NCI-H226 (cell line): ENCODE data around the gene DPP10.
"Not testable (repeated sequence)": the region's sequence is repeated elsewhere in the genome, so short reads cannot be mapped to it uniquely, and the experiment has no call there.

Experiments
- DNase-seq: peaks from one replicate; pipeline ENCODE4 v3.0.0-alpha.2; 2015

Gene DPP10

DNA sequence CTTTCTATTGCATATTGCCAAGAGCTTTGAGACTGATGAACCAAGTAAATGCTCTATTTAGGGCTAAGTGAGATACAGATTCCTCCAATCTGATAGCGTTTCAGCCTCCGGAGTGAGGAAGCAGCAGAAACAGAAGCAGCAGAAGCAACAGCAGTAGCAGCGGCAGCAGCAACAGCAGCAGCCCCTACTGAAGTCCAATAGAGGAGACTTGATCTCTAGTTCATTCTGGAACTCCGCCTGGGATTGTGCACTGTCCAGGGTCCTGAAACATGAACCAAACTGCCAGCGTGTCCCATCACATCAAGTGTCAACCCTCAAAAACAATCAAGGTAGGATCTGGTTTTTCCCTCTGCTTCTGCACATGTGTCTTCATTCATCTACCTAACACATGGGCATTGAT, at the start of gene DPP10:
Gene DPP10, plus strand, starts transcription at position 132 of the 400 bp plus-strand sequence.
- peak; percentile 4 for DNase-seq

DNA sequence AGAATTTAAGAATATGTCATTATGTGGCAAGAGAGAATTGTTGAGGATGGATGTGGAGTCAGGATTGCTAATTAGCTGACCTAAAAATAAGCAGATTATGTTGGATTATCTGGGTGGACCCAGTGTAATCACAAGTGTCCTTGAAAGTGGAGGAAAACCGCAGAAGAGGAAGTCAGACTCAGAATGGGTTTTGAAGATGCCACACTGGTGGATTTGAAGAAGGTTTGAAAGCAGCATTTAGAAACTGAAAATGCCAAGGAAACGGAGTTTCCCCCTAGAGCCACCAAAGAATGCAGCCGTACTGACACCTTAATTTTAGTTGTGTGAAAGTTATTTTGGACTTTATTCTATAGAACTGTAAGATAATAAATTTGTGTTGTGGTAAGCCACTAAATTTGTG, 41.6 kb upstream of the DPP10 start:
- DNase-seq, result no peak

DNA sequence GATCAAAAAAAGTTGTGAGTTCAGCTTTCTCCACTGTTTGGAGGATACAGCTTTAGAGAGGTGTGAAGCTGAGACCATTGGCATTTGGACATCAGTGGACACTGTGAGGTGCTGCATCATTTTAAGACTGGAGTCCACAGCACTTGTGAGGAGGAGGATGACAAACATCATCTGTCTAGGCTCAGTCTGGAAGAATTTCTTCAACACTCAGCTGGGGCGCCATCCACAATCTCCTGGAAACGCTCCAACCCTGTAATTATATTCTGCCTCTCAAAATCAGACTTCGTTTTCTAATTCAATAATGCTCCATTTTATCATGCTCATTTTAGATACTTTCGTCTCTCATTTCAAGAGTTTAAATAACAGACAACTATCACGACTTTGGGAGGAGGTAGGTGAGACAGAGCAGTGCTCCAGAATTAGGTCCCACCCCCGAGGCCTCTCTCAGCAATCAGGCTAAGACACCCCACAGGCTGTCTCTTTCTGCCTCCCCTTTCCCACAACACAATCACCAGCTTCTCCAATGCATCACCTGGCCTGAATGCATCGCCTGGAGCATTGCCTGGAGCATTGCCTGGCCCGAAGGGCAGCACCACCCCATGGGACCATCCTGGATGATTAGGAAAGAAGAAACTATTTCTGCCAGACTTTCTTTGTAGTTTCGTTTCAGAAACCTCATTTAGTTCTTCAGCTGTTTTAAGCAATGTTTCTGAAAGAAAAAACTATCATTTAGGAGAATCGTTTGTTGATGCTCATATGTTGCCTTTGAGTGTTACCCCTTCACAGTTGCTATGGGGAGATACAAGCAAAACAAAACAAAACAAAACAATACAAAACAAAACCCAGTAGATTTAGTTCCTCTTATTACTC, 37.0 kb upstream of the DPP10 start:
- no peak for DNase-seq

DNA sequence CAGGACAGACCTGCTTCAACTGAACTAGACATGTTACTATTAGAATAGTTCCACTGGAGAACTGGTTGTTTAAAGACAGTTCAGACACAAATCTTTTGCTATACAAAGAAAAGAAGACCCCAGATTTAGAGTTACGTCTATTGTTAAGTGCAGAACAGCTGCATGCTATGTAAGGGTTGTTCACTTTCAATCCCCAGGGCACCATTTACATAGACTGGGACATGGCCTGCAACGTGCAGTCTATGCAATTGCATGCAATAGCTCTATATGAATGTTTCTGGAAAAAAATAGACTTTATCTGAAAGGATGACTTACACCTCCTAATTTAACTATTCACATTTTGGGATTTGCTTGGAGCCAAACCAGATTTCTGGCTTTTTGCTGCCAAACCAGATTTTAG, 36.1 kb upstream of the DPP10 start:
- no peak for DNase-seq

DNA sequence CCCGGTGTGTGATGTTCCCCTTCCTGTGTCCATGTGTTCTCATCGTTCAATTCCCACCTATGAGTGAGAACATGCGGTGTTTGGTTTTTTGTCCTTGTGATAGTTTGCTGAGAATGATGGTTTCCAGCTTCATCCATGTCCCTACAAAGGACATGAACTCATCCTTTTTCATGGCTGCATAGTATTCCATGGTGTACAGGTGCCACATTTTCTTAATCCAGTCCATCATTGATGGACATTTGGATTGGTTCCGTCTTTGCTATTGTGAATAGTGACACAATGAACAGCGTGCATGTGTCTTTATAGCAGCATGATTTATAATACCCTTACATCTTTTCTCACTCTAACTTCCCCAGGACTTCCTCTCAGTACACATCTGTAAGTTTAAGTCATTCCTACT, 35.1 kb upstream of the DPP10 start:
- DNase-seq, result not testable (repeated sequence)

DNA sequence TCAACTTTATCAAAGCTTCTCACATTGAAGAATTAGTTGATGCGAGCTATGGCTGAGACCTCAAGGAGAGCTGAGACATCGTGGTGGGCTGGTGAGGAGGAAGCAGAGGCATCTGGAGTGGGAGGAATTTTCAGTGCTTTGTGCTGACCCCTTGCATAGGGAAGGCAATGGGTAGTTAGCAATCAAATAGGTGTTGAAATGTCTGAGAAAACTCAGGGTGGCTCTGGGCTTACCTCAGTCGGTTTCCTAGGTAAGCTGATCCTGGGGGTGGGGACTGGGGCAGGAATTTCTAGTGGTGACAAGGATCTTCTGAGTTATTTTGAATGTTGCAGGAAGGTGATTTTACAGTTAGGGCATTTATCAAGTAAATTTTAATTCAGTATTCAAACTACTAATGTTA, 20.7 kb upstream of the DPP10 start:
- DNase-seq, result no peak

DNA sequence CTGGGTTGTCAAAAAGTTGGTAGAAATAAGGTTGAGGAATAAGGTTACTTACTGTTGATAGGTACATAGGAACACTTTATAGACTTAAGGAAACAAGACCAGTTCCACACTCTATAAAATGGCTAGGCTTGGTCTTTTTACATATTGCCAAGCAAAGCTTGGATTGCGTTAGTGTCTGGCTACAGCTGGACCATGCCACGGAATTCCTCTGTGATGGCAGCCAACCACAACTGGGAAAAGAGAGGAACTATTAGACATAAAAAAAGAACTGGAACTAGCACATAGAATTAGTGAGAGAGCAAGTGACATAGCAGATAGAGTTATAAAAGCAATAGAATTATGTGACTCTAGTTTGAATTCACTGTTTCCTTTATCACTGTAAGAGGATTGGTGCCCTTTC, 17.7 kb upstream of the DPP10 start:
- no peak for DNase-seq

DNA sequence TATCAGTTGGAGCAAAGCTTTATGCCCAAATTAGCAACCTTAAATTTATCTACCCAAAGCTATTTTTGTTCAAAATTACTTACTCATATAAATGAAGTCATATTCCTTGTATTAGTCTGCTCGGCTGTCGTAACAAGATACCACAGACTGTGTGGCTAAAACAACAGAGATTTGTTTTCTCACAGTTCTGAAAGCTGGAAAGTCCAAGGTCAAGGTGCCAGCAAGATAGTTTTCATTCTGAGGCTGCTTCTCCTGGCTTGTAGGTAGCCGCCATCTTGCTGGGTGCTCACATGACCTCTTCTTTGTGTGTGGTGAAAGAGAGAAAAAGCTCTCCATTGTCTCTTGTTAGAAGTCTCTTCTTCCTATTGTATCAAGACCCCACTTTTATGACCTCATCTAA, 15.7 kb upstream of the DPP10 start:
- no peak for DNase-seq

DNA sequence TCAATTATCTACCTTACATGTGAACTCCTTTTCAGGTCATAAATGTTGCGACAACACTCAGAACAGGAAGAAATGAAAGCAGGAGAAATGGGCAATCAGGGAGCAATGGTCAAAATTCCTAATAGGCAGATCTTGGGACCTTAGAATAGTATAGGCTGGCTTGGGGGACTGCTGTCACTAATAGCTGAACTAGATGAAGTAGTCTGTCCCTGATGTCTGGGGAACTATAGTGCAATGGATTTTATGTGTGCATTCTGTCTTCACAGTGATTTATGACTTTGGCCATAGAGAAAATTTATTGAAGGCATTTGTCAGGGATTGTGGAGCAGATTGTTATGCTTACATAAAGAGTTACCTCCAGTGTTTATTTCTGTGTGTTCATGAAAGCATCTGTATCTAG, 6.1 kb upstream of the DPP10 start:
- no peak for DNase-seq

DNA sequence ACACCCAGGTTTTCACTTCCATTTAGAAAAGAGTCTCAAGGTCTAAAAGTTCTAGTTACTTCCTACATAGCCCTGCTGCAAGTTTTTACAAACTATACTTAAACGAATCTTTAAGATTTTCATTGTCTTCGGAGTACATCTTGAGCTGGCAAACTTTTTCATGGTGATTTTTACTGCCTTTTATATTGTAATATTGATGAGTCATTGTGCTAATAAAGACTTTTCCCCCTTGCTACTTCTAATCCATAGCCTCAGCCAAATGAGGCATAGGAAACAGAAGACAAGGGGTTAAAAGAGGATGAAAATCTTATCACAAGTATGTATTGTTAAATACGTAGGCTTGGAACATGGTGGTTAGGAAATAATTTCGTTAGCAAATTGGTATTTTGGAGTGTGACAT, 4.1 kb downstream of the DPP10 start:
- no peak for DNase-seq

DNA sequence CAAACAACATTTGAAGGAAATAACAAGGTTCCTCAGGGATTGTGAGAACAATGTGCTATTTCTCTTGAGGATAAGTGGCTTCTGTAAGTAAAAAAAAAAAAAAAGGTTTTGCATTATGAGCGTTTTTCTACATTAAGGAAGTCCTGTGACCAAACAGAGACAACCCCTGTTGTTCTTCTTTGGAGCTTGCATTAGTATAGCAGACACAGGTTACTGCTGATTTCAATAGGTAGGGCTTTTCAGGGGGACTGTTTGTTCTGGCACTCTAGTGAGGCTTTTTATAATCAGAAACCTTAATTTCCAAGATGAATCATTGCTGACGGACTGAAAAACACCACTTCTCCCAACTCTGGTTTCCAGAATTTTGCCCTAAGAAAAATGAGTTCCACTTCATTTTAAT, 8.2 kb downstream of the DPP10 start:
- no peak for DNase-seq

DNA sequence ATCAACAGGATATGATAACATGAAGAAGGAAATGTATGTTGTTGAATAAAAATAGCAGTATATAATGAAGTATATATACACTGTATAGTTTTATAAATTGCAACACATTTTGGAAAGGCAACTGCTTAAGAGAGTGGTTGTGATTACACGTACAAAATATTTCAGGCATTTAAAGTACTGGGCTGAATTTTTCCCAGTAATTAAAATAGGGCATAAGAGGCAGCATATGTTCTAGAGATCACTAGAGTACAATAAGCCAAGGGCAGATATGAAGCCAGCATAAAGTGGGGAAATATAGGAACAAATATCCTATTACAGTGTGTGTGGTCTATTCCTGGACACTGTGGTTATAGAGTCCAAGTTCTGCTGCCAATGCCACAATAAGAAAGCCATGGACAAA, 14.1 kb downstream of the DPP10 start:
- DNase-seq, result no peak

DNA sequence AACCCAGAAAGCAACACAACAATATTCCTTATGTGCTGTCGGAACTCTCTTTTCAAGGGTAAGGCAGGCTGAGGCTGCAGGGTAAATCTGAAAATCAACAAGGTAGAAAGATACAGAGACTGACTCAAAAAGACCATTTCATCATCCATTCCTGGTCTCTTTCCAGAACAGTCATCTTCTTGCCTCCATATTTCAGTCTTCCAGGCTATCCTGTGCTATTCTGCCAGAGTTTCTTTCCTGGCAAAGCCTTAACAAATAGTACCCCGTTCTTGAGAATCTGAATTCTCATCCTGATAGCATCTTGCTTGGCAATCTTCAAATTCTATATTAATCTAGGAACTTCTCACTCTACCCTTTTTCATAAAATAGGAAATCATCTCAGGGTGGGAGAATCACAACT, 15.5 kb downstream of the DPP10 start:
- DNase-seq, result no peak

DNA sequence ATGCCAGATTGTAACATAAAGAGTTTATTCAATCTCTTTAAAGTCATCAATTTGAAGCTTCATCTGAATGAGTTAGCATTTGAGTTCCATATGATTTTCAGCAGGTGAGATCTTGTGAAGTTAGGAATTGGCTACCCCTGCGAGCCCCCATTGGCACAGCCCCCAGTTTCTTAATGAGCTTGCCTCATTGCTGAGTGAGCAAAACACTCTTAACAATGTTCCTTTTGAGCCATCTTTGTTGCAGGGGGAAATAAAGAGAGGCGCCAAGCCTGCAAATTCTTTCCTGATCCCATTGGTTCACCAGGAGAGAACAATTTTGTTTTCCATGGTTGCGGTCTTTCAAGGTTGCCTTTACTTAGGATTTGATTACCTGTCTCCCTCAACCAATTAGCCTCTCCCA, 18.7 kb downstream of the DPP10 start:
- no peak for DNase-seq

DNA sequence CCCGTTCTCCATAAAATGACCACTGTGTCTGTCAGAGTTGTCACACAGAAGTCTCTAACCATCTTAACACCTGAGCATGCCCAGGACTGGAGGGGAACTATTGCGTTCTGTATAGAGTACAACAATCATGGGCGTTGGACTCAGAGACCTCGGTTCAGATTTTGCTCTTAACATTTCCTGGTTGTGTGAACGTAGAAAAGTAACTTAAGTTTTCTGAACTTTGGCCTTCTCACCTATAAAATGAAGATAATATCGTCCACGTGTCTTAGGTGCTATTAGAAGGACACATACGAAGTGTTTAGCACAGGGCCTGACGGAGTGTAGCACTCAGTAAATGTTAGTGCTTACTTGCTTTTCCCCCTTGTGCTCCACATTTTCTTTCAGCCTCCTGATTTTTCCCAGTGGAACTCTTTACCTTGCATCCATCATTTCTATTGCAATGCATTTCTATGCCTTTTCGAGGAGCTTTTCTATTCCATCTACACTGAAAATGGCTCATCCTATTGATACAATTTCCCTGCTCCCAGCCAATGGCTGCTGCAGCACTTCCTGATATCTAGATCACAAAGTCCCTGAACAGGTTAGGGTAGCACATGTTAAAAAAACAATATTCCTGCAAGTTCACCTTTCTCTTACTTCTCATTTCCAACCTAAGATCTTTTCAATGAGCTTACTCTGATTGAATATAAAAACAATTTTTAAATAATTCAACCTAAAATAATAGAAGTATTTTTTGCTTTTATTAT, 22.7 kb downstream of the DPP10 start:
- no peak for DNase-seq

DNA sequence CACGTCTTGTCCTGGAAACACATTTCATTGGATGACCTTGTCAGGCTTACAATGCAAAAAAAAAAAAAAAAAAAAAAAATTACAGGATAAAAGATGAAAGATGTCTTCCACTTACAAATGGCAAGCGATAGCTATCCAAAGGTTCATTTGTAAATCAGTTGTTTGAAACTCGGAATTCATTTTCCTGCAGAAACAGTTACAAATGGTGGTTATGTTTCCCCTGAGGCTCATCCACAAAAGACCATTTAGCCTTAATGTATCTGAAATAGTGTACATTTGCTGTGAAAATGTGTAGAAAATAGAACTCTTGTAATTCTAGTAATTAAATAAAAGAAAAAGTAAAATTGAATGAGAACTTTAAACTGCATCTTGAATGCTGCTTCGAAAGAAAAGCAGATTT, 25.9 kb downstream of the DPP10 start:
- DNase-seq, result no peak

DNA sequence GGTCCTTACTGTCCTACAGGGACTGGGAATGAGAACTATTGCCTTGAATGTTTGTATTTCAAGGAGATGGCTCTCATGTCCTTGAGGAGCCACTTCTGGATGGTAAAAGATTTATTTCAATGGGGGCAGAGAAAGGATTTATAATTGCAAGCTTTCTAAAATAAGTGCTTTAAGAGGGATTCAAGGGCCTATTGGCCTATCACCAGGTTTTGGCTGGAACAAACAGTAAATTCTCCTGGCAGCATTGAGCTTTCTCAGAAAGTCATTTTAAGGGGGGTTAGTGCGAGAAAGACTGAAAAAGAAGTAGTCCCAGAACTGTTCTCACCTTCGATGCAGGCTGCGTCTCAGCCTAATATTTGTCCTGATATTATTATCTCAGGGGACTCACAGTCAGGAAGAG, 29.8 kb downstream of the DPP10 start:
- no peak for DNase-seq

DNA sequence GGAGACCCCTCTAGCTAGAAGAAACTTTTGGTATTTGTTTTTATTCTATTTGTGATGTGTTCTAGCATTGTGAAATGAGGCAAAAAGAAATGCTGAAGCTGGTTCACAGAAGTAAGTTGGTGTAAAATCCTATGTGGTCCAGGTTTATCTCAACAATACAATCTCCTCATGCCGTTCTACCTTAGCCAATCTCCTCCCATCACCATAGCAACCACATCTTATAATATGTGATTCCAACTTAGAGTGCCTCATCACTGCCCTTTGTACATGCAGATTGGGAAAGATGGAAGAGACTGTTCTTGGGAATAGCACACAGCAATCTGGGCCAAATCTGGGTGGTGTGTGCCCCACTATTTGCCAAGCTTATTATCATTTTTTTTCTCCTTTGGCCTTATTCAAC, 30.3 kb downstream of the DPP10 start:
- DNase-seq, result no peak

DNA sequence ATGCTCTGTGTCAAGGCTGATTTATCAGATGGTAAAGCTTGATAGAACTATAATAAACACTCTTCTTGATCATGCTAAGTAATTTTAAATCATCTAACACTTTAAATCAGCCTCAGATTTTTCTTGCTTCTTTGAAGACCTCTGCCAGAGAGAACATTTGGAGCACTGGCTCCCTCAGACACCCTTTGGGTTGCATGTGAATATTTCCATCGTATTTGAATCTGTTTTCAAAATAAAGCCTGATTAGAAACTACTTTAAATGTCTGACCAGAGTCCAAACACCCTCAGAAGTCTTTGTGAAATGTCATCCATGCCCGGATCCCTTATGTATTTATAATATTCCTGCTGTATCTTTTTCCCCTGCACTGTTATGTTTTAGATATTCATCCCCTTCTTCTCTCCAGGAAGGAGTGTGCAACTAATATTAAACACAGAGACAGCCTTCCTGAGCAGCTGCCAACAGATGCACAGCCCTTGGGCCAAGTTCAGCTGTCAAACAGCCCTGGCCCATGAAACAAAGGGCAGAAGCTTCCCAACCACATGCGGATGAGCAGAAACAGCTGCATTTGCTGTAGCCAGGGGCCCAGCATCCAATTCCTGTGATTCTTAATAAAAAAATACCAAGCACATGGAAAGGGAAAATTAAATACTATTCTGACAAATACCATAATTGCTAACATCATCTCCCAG, 46.5 kb downstream of the DPP10 start:
- DNase-seq, result no peak

DNA sequence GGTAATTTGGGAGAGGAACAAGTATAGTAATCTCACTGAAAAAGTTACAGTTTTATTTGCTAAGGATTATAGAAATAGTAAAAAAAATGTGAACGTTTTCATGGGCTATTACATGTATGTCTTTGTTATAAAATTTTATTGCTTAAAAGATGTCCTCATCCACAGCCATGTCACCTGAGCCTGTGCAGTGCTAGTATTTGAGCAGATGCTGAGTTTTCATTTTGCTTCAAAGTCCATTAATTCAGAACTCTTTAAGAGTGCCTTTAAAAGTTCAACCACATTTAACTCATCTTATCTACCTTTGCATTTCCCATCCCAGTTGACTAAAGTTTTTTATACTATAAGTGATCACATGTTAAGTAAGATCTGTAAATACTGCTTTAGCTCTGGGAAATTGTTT, 52.6 kb downstream of the DPP10 start:
- no peak for DNase-seq

DNA sequence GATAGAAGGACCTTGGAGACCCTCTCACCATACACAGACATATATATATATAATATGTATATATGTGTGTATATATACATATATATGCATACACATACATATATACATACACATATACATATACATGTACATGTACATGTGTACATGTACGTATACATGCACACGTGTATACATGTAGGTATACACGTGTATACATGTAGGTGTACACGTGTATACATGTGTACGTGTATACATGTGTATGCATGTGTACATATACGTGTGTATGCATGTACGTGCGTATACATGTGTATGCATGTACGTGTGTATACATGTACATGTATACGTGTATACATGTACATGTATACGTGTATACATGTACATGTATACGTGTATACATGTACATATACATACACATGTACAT, 54.5 kb downstream of the DPP10 start:
- DNase-seq, result no peak

DNA sequence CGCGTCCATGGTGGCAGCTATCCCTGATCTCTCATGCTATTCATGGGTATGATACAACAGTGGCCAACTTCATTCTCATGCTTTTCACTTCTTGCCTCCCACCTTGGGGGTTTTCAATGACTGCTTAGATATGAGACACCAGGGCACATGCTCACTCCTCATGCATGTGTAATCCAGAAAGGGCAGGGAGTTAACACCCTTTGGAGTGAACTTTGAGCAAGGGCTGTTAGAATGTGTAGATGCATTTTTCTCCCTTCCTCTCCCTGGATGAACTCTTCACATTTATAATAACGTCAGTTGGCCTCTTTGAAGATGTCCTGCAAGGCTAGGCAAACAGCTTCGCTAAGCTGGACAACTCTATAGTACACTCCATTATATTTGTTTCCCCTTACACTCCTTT, 56.7 kb downstream of the DPP10 start:
- no peak for DNase-seq

DNA sequence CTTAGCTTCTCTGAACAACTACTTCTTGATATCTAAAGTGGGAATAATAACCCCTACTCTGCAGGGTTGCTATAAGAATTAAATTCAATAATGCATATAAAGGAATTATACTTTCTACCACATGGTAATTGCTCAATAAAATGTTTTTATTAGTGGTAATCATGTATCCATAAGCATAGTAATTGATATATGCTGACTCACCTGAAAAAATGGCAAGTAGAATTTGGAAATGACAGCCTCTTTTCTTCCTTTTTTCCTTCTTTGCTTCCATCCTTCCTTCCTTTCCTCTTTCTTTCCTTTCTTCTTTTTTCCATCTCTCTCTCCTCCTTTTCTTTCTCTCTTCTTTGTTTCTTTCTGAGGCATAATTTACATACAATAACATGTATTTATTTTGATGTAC, 65.3 kb downstream of the DPP10 start:
- DNase-seq, result no peak

DNA sequence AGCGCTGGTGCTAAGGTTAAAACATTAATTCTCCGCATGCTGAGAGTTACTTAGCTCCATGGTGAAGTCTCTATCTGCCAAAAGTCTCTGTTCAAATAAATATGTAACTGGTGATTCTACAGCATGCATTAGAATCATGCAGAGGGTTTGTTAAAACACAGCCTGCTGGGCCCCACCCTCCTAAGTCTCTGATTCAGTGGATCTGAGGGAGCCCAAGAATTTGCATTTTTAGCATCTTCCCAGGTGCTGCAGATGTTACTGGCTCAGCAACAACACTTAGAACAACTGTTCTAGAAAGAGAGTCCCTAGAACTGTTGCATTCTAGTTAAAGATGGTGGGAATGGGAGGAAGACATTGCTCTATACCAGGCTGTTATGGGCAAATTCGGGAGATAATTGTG, 73.4 kb downstream of the DPP10 start:
- DNase-seq, result no peak
